WTC11 (cell line): ENCODE results near the gene FREM1.

Experiments used
- FOXK1 ChIP-seq: sonication (generic); formaldehyde crosslinking; IDR thresholded peaks from 2 replicates; pipeline ENCODE4 v1.8.0; 2022; ENCODE audit warnings: mild to moderate bottlenecking, moderate library complexity, missing genetic modification reagents
- JUN ChIP-seq: sonication (generic); formaldehyde crosslinking; IDR thresholded peaks from 2 replicates; pipeline ENCODE4 v1.8.0; 2023; ENCODE audit warnings: mild to moderate bottlenecking, missing genetic modification reagents
- MXD4 ChIP-seq: fragments of 250-450 bp; sonication (Bioruptor Pico); IDR thresholded peaks from 2 replicates; pipeline ENCODE4 v1.8.0; 2021; ENCODE audit warnings: mild to moderate bottlenecking, moderate library complexity, borderline replicate concordance
- NR1H2 ChIP-seq: sonication (generic); formaldehyde crosslinking; IDR thresholded peaks from 2 replicates; pipeline ENCODE4 v1.9.0; 2021; ENCODE audit warnings: mild to moderate bottlenecking, moderate library complexity, missing genetic modification reagents
- NR2C2 ChIP-seq: sonication (generic); formaldehyde crosslinking; IDR thresholded peaks from 2 replicates; pipeline ENCODE4 v1.8.0; 2022; ENCODE audit warnings: mild to moderate bottlenecking, missing genetic modification reagents
- TCF7 ChIP-seq: sonication (generic); formaldehyde crosslinking; IDR thresholded peaks from 2 replicates; pipeline ENCODE4 v1.8.0; 2022; ENCODE audit warnings: mild to moderate bottlenecking, low read depth, missing genetic modification reagents, moderate library complexity
- TP53 ChIP-seq: sonication (generic); formaldehyde crosslinking; IDR thresholded peaks from 2 replicates; pipeline ENCODE4 v1.8.1; 2023; ENCODE audit warnings: mild to moderate bottlenecking, missing genetic modification reagents
- ZNF121 ChIP-seq: sonication (generic); formaldehyde crosslinking; IDR thresholded peaks from 2 replicates; pipeline ENCODE4 v1.8.0; 2023; ENCODE audit warnings: missing genetic modification reagents
- TF ChIP-seq, protein P1 (sequence below): sonication (generic); formaldehyde crosslinking; IDR thresholded peaks from 2 replicates; pipeline ENCODE4 v1.8.0; 2022; ENCODE audit warnings: missing genetic modification reagents
- TF ChIP-seq, protein P2 (sequence below): fragments of 200-600 bp; IDR thresholded peaks from 2 replicates; pipeline ENCODE4 v1.8.0; 2022; ENCODE audit warnings: antibody characterized with exemption
- TF ChIP-seq, protein P3 (sequence below): sonication (generic); formaldehyde crosslinking; IDR thresholded peaks from 2 replicates; pipeline ENCODE4 v1.8.1; 2023; ENCODE audit warnings: mild to moderate bottlenecking, missing genetic modification reagents, moderate library complexity
- TF ChIP-seq, protein P4 (sequence below): sonication (generic); formaldehyde crosslinking; conservative IDR thresholded peaks from 2 replicates; pipeline ENCODE4 v1.8.1; 2022; ENCODE audit warnings: mild to moderate bottlenecking, missing genetic modification reagents
- TF ChIP-seq, protein P5 (sequence below): sonication (generic); formaldehyde crosslinking; IDR thresholded peaks from 2 replicates; pipeline ENCODE4 v1.8.1; 2023; ENCODE audit warnings: mild to moderate bottlenecking, moderate library complexity, missing genetic modification reagents

DNA sequence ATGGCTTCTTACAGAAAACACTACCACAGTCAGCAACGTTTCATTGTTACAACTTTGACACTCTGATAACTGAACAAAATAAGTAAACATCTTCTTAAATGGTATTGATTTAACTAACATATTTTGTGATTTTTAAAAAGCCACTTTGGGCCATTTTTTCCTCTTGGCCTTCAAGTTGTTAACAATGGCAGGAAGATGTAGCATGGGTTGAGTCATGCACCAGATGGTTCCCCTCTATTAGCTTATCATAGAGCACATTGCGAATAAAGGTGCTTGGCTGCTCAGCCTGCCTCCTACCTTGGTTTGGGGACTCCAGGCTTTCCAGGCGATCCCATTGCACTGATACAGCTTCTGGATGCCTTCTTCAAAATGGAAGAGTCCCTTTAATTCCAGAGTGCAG, 163.6 kb downstream of the FREM1 start:
- TF ChIP-seq FOXK1 (CRISPR knock-in tag) (no peak), ZNF121 (no peak), MXD4 (CRISPR knock-in tag) (no peak), NR2C2 (CRISPR knock-in tag) (no peak), NR1H2 (CRISPR knock-in tag) (no peak), JUN (no peak), TP53 (CRISPR knock-in tag) (no peak), TCF7 (CRISPR knock-in tag) (no peak)
- TF ChIP-seq, protein P1, sequence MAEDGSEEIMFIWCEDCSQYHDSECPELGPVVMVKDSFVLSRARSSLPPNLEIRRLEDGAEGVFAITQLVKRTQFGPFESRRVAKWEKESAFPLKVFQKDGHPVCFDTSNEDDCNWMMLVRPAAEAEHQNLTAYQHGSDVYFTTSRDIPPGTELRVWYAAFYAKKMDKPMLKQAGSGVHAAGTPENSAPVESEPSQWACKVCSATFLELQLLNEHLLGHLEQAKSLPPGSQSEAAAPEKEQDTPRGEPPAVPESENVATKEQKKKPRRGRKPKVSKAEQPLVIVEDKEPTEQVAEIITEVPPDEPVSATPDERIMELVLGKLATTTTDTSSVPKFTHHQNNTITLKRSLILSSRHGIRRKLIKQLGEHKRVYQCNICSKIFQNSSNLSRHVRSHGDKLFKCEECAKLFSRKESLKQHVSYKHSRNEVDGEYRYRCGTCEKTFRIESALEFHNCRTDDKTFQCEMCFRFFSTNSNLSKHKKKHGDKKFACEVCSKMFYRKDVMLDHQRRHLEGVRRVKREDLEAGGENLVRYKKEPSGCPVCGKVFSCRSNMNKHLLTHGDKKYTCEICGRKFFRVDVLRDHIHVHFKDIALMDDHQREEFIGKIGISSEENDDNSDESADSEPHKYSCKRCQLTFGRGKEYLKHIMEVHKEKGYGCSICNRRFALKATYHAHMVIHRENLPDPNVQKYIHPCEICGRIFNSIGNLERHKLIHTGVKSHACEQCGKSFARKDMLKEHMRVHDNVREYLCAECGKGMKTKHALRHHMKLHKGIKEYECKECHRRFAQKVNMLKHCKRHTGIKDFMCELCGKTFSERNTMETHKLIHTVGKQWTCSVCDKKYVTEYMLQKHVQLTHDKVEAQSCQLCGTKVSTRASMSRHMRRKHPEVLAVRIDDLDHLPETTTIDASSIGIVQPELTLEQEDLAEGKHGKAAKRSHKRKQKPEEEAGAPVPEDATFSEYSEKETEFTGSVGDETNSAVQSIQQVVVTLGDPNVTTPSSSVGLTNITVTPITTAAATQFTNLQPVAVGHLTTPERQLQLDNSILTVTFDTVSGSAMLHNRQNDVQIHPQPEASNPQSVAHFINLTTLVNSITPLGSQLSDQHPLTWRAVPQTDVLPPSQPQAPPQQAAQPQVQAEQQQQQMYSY (CRISPR knock-in tag), result no peak
- TF ChIP-seq, protein P2, sequence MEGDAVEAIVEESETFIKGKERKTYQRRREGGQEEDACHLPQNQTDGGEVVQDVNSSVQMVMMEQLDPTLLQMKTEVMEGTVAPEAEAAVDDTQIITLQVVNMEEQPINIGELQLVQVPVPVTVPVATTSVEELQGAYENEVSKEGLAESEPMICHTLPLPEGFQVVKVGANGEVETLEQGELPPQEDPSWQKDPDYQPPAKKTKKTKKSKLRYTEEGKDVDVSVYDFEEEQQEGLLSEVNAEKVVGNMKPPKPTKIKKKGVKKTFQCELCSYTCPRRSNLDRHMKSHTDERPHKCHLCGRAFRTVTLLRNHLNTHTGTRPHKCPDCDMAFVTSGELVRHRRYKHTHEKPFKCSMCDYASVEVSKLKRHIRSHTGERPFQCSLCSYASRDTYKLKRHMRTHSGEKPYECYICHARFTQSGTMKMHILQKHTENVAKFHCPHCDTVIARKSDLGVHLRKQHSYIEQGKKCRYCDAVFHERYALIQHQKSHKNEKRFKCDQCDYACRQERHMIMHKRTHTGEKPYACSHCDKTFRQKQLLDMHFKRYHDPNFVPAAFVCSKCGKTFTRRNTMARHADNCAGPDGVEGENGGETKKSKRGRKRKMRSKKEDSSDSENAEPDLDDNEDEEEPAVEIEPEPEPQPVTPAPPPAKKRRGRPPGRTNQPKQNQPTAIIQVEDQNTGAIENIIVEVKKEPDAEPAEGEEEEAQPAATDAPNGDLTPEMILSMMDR, result no peak
- TF ChIP-seq, protein P3, sequence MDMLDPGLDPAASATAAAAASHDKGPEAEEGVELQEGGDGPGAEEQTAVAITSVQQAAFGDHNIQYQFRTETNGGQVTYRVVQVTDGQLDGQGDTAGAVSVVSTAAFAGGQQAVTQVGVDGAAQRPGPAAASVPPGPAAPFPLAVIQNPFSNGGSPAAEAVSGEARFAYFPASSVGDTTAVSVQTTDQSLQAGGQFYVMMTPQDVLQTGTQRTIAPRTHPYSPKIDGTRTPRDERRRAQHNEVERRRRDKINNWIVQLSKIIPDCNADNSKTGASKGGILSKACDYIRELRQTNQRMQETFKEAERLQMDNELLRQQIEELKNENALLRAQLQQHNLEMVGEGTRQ (CRISPR knock-in tag), result no peak
- TF ChIP-seq, protein P4, sequence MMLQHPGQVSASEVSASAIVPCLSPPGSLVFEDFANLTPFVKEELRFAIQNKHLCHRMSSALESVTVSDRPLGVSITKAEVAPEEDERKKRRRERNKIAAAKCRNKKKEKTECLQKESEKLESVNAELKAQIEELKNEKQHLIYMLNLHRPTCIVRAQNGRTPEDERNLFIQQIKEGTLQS (CRISPR knock-in tag), result no peak
- TF ChIP-seq, protein P5, sequence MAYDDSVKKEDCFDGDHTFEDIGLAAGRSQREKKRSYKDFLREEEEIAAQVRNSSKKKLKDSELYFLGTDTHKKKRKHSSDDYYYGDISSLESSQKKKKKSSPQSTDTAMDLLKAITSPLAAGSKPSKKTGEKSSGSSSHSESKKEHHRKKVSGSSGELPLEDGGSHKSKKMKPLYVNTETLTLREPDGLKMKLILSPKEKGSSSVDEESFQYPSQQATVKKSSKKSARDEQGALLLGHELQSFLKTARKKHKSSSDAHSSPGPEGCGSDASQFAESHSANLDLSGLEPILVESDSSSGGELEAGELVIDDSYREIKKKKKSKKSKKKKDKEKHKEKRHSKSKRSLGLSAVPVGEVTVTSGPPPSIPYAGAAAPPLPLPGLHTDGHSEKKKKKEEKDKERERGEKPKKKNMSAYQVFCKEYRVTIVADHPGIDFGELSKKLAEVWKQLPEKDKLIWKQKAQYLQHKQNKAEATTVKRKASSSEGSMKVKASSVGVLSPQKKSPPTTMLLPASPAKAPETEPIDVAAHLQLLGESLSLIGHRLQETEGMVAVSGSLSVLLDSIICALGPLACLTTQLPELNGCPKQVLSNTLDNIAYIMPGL (CRISPR knock-in tag), result no peak
